Measurements from ENCODE around the gene TRIM32.
"Not testable (repeated sequence)": the region's sequence is repeated elsewhere in the genome, so short reads cannot be mapped to it uniquely, and the experiment has no call there.

The TRIM32 gene

GRCh38 chr9:116674210-116674980 is 12.7 kb upstream of the TRIM32 start:
- FAIRE-seq = no peak

DNA sequence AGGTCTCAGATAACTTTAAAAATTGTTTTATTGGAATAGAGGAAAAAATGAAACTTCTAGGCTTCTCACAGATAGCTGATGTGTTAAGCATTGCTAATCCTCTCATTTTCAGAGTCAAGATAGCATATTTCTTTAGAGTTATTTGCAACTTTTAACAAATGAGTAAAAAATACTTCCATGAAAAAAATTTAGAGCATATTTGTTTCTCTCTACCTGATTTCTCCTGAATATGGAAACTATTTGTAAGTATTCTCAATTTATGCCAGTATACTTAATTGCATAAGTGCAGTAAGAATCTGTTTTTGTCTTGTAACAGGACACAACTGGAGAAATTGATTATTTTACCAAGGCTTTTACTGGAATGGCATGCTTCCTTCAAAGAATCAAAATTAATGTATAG is 3.6 kb upstream of the TRIM32 start:
- FAIRE-seq = no peak

DNA sequence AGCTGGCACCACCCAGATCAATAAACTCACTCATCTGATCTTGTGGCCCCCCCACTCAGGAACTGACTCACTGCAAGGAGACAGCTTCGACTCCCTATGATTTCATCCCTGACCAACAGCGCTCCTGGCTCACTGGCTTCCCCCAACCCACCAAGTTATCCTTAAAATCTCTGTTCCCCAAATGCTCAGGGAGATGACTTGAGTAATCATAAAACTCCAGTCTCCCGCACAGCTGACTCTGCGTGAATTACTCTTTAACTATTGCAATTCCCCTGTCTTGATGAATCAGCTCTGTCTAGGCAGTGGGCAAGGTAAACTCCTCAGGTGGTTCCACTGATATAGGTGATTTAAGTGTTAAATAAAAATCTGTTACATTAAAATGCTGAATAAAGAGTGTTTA is 1.9 kb upstream of the TRIM32 start:
- no peak for FAIRE-seq

DNA sequence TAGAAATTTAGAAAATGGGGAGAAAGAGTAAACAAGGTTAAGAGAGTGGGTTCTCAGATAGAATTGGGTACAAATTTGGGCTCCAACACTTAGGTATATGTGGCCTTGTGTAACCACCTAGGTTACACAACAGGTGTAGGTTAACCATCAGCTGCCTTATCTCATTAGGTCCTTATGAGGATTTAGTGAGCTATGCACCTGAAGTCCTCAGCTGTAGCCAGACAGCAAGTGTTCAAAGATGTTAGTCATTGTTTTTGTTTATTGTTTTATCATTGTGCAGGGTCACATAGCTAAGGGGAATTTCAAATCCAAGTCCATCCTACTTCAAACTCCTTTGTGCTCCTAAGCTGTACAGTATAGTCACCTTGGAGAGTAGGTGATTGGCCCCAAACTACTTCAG is 970 bp upstream of the TRIM32 start:
- FAIRE-seq = no peak

DNA sequence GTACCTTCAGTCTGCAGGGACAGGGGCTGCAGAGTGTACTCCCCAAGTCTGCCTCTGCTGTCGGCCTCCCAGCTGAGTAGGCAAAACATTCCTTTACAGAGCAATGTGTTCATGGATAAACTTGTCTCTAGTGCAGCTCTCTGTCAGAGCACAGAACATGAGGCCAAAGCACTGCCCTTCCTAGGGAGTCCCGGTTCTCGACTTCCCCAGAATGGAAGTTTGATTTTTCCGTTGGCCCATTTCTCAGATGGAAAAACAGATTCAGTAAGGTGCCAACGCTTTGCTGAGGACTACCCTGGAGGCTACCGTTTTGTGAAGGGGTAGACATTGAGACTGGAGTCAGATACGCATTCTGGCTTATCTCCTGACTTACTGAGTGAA is 422 bp upstream of the TRIM32 start:
- no peak for FAIRE-seq

GRCh38 chr9:116687754-116688135 is 640 bp downstream of the TRIM32 start:
- FAIRE-seq = no peak

- FAIRE-seq = no peak
Observed at GRCh38 chr9:116688806-116689485, 1.8 kb downstream of the TRIM32 start.

- no peak for FAIRE-seq
Observed at GRCh38 chr9:116689486-116690032, 2.5 kb downstream of the TRIM32 start.

DNA sequence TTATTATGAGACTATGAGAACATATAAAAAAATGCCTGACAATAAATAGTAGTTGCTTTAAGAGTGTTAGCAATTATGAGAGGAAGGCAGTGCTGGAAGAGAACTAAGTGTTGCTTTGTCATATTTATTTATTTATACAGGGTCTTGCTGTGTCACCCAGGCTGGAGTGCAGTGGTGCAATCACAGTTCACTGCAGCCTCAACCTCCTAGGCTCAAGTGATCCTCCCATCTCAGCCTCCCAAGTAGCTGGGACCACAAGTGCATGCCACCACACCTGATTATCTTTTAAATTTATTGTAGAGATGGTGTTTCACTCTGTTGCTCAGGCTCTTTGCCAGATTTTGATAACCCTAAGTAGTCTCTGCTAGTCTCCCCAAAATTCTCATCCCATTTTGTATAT is 3.7 kb downstream of the TRIM32 start:
- not testable (repeated sequence) for FAIRE-seq

GRCh38 chr9:116691607-116692006 is 4.5 kb downstream of the TRIM32 start:
- no peak for FAIRE-seq

DNA sequence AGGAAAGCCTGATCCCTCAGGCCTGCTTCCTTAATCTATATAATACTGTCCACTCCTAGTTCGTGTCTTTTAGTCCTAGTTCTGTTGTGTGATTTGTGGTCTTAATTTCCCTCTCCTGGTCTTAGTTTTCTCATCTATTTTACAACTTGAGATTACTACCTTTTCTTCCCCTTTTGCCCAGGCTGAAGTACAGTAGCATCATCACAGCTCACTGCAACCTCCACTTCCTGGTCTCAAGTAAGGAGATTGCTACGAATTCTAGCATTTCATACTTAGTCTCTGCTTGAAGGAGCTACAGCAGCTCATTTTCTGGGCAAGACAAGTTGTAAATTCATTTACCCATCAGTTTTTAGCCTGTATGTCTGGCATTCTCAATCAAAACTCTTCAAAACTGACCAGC is 5.5 kb downstream of the TRIM32 start:
- no peak for FAIRE-seq

GRCh38 chr9:116693233-116693731 is 6.2 kb downstream of the TRIM32 start:
- FAIRE-seq = no peak

GRCh38 chr9:116694785-116695291 is 7.7 kb downstream of the TRIM32 start:
- no peak for FAIRE-seq

DNA sequence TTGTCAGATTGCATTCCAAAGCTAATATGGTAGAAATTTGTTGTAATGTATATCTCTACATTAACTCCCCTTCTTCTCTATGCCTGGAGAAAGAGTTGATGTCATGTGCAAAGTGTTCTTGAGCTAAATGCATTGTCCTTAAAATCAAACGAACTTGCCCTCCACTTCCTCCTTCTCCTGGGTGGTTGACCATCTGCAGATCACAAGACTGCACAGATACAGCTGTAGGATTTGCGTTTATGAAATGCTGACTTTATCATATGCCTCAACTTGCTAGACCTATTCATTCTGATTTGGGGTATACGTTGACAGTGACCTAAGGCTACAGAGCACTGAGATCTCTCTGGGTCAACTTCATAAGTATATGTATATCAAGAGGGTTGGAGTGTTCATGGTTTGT is 8.3 kb downstream of the TRIM32 start:
- FAIRE-seq = no peak

- no peak for FAIRE-seq
Observed at GRCh38 chr9:116697362-116697761, 10.3 kb downstream of the TRIM32 start.

DNA sequence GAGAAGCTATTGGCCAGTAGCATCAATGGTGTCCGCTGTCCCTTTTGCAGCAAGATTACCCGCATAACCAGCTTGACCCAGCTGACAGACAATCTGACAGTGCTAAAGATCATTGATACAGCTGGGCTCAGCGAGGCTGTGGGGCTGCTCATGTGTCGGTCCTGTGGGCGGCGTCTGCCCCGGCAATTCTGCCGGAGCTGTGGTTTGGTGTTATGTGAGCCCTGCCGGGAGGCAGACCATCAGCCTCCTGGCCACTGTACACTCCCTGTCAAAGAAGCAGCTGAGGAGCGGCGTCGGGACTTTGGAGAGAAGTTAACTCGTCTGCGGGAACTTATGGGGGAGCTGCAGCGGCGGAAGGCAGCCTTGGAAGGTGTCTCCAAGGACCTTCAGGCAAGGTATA is 10.8 kb downstream of the TRIM32 start:
- FAIRE-seq = no peak

DNA sequence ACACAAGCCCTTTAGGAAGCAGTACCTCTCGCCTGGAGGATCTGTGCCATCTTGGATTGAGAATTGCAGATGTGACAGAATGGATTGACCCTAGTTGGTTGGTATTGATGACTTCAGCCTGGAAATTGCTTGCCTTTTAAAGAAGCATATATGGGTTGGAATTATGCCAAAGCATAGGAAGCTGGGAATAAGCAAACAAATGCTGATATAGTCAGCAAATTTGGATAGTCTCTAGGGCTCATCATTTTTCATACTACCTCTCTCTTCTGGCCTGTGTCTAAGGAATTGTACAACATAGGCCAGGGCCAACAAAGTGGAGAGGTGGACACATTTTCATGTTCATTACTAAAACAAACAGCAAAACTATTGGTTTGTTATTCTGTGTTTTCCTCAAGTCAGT is 13.2 kb downstream of the TRIM32 start:
- FAIRE-seq = no peak

GRCh38 chr9:116700882-116701865 is 14.1 kb downstream of the TRIM32 start:
- FAIRE-seq = no peak

GRCh38 chr9:116701940-116702642 is 15.0 kb downstream of the TRIM32 start:
- no peak for FAIRE-seq

- no peak for FAIRE-seq
Observed at GRCh38 chr9:116703634-116704033, 16.5 kb downstream of the TRIM32 start.

- FAIRE-seq = no peak
Observed at GRCh38 chr9:116704470-116704869, 17.4 kb downstream of the TRIM32 start.

GRCh38 chr9:116705531-116705930 is 18.4 kb downstream of the TRIM32 start:
- FAIRE-seq = no peak

All from colon (tissue), 2 donors.